ENCODE results near the gene LDB1. TPM values are rescaled to one million over a fixed set of nuclear protein-coding genes. Genes with fewer than 3 reads are reported as not detected.

LDB1 gene
- total and polyA plus RNA-seq, 12 donors, result 21.9 to 63.8 (median 53.3) TPM

GRCh38 chr10:102113956-102114857 is 6.0 kb downstream of the LDB1 start:
- Histone ChIP-seq H3K4me3 (peak overlapping the region; percentile 54 to 99 (median 78)), H3K27me3 (no peaks in the 10 kb centered on the region), H3K9me3 (no peaks in the 10 kb centered on the region), H3K4me1 (peaks cover 23 to 76% (median 67%) of the 10 kb centered on the region in 9 donors), H3K36me3 (peaks cover 0 to 27% (median 19%) of the 10 kb centered on the region in 9 donors), H3K27ac (peak overlapping the region in 9 of 10 donors; percentile 74 to 100 (median 96))
- DNase-seq (peak in 1 of 2 donors; percentile 35), ATAC-seq (peak in 3 of 8 donors; percentile 1 to 24 (median 5))
- WGBS, 2 donors, result 1 to 4% methylated on average over 40 to 42 of the region's 45 CpGs
- intact Hi-C loops (cut with DNase I), result loop anchor here in 2 of 10 donors (5.0 kb wide), 2 partner anchors 42 to 47 kb away; partner anchors contain the start of gene HPS6 (in 1 of the 2)
- no peak for TF ChIP-seq CTCF (IDR thresholded peaks at IDR 0.05)

- intact Hi-C loops (cut with DNase I), result loop anchor here in 2 of 10 donors (5.0 kb wide), 2 partner anchors 41 to 46 kb away; partner anchors contain the start of gene HPS6 (in 1 of the 2)
- peaks cover 19 to 68% (median 59%) of the 10 kb centered on the region in 9 donors for H3K4me1 ChIP-seq
- 36 to 50% methylated on average over 7 of the region's 7 CpGs for WGBS, 2 donors
- peak overlapping the region in 9 of 10 donors; percentile 67 to 99 (median 78) for H3K4me3 ChIP-seq
- peak overlapping the region in 6 of 10 donors; percentile 74 to 100 (median 96) for H3K27ac ChIP-seq
- H3K36me3 ChIP-seq, result peaks cover 6 to 35% (median 27%) of the 10 kb centered on the region in 9 donors
- H3K9me3 ChIP-seq, result no peaks in the 10 kb centered on the region
- no peak for ATAC-seq
- DNase-seq, result no peak
- H3K27me3 ChIP-seq, result no peaks in the 10 kb centered on the region
- no peak for TF ChIP-seq CTCF (IDR thresholded peaks at IDR 0.05)
Observed at GRCh38 chr10:102113261-102113955, 6.8 kb downstream of the LDB1 start.

DNA sequence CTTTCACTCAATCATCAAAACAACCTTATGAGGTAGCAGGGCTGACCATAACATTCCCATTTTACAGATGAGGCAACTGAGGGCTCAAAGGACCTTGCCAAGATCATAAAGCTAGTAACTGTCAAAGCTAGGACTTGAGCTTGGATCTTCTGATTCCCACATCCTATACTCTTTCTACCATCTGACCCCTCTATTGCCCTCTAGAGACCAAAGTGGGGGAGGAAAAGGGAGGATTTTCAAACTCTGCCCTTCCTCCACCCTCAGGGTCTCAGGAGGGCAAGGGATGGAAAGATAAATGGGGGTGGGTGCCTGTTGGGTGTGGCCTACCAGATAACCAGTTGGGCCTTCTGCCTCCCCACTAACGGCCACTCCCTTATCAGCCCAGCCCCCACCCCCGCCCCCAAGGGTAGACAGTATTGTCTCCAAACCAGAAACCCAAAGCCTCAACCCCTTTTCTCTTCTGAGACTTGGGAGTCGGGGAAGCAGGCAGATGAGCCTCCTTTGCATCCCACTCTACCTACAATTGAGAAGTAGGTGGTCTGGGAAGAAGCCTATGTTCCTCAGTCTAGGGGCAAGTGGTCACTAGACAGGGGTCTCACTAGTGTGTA is 7.9 kb downstream of the LDB1 start:
- DNase-seq (no peak), ATAC-seq (no peak)
- peak in 1 of 9 donors; percentile 23 for TF ChIP-seq CTCF (IDR thresholded peaks at IDR 0.05)
- Histone ChIP-seq H3K9me3 (no peaks in the 10 kb centered on the region), H3K4me1 (peaks cover 12 to 57% (median 48%) of the 10 kb centered on the region in 9 donors), H3K4me3 (no peak overlapping the region), H3K27me3 (no peaks in the 10 kb centered on the region), H3K36me3 (peaks cover 6 to 46% (median 38%) of the 10 kb centered on the region in 9 donors), H3K27ac (peak overlapping the region in 1 of 10 donors; percentile 0)
- WGBS, 2 donors, result 46 to 60% methylated on average over 3 of the region's 3 CpGs
- intact Hi-C loops (cut with DNase I), result loop anchor here in 2 of 10 donors (5.0 kb wide), 2 partner anchors 40 to 45 kb away; partner anchors contain the start of gene HPS6 (in 1 of the 2)
